Renal pelvis (tissue), 12 donors: ENCODE data around the gene HSD17B11. TPM values are rescaled to one million over a fixed set of nuclear protein-coding genes. Genes with fewer than 3 reads are reported as not detected.
"Not testable (repeated sequence)": the region's sequence is repeated elsewhere in the genome, so short reads cannot be mapped to it uniquely, and the experiment has no call there.

Experiments
- DNase-seq: peaks from one replicate; pipeline ENCODE4 v3.0.0-alpha.2; 2013
- long read RNA-seq, 16 experiments: transcript quantifications; one replicate each; lab custom pipeline, GENCODE V29; 2026
- polyA plus RNA-seq, 3 donors: library from polyadenylated mRNA; unstranded; fragments of 120-200 nt; gene quantifications; one replicate each; pipeline ENCODE4 v1.2.1, GENCODE V29; 2013; ENCODE audit not compliant: insufficient read length in 3 of 3

The HSD17B11 gene, protein sequence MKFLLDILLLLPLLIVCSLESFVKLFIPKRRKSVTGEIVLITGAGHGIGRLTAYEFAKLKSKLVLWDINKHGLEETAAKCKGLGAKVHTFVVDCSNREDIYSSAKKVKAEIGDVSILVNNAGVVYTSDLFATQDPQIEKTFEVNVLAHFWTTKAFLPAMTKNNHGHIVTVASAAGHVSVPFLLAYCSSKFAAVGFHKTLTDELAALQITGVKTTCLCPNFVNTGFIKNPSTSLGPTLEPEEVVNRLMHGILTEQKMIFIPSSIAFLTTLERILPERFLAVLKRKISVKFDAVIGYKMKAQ
- polyA plus RNA-seq: 10 to 100 TPM; 51.1 to 64.5 (median 59.0) TPM
- long read RNA-seq, donor 1, transcript HSD17B11-201 (7 exons, 1,885 nt): major isoform, 32 of 33 reads
- long read RNA-seq, donor 1, partial matches to known transcripts: 0 of 33 reads
- long read RNA-seq, donor 1, other reads (novel, unspliced or antisense): 0 of 33 reads
- long read RNA-seq, donor 2, transcript HSD17B11-201 (7 exons, 1,885 nt): major isoform, 50 of 52 reads
- long read RNA-seq, donor 2, partial matches to known transcripts: 0 of 52 reads
- long read RNA-seq, donor 2, other reads (novel, unspliced or antisense): 0 of 52 reads
- long read RNA-seq, donor 3, transcript HSD17B11-201 (7 exons, 1,885 nt): major isoform, 38 of 46 reads
- long read RNA-seq, donor 3, partial matches to known transcripts: 6 of 46 reads
- long read RNA-seq, donor 3, other reads (novel, unspliced or antisense): 0 of 46 reads
- long read RNA-seq, donor 4, transcript HSD17B11-201 (7 exons, 1,885 nt): major isoform, 50 of 56 reads
- long read RNA-seq, donor 4, partial matches to known transcripts: 6 of 56 reads
- long read RNA-seq, donor 4, other reads (novel, unspliced or antisense): 0 of 56 reads
- long read RNA-seq, donor 5, transcript HSD17B11-201 (7 exons, 1,885 nt): major isoform, 23 of 23 reads
- long read RNA-seq, donor 5, partial matches to known transcripts: 0 of 23 reads
- long read RNA-seq, donor 5, other reads (novel, unspliced or antisense): 0 of 23 reads
- long read RNA-seq, donor 6, transcript HSD17B11-201 (7 exons, 1,885 nt): major isoform, 65 of 72 reads
- long read RNA-seq, donor 6, partial matches to known transcripts: 6 of 72 reads
- long read RNA-seq, donor 6, other reads (novel, unspliced or antisense): 0 of 72 reads
- long read RNA-seq, donor 7, transcript HSD17B11-201 (7 exons, 1,885 nt): major isoform, 32 of 37 reads
- long read RNA-seq, donor 7, partial matches to known transcripts: 5 of 37 reads
- long read RNA-seq, donor 7, other reads (novel, unspliced or antisense): 0 of 37 reads
- long read RNA-seq, donor 8, transcript HSD17B11-201 (7 exons, 1,885 nt): major isoform, 37 of 42 reads
- long read RNA-seq, donor 8, partial matches to known transcripts: 5 of 42 reads
- long read RNA-seq, donor 8, other reads (novel, unspliced or antisense): 0 of 42 reads
- long read RNA-seq, donor 9, transcript HSD17B11-201 (7 exons, 1,885 nt): major isoform, 69 of 77 reads
- long read RNA-seq, donor 9, partial matches to known transcripts: 7 of 77 reads
- long read RNA-seq, donor 9, other reads (novel, unspliced or antisense): 0 of 77 reads
- long read RNA-seq, donor 10, transcript HSD17B11-201 (7 exons, 1,885 nt): major isoform, 29 of 29 reads
- long read RNA-seq, donor 10, partial matches to known transcripts: 0 of 29 reads
- long read RNA-seq, donor 10, other reads (novel, unspliced or antisense): 0 of 29 reads
- long read RNA-seq, donor 11, transcript HSD17B11-201 (7 exons, 1,885 nt): major isoform, 20 of 20 reads
- long read RNA-seq, donor 11, partial matches to known transcripts: 0 of 20 reads
- long read RNA-seq, donor 11, other reads (novel, unspliced or antisense): 0 of 20 reads
- long read RNA-seq, donor 12, transcript HSD17B11-201 (7 exons, 1,885 nt): major isoform, 84 of 85 reads
- long read RNA-seq, donor 12, partial matches to known transcripts: 0 of 85 reads
- long read RNA-seq, donor 12, other reads (novel, unspliced or antisense): 0 of 85 reads
- long read RNA-seq, donor 13, transcript HSD17B11-201 (7 exons, 1,885 nt): major isoform, 14 of 14 reads
- long read RNA-seq, donor 13, partial matches to known transcripts: 0 of 14 reads
- long read RNA-seq, donor 13, other reads (novel, unspliced or antisense): 0 of 14 reads
- long read RNA-seq, donor 14, transcript HSD17B11-201 (7 exons, 1,885 nt): major isoform, 47 of 61 reads
- long read RNA-seq, donor 14, partial matches to known transcripts: 14 of 61 reads
- long read RNA-seq, donor 14, other reads (novel, unspliced or antisense): 0 of 61 reads
- long read RNA-seq, donor 15, transcript HSD17B11-201 (7 exons, 1,885 nt): major isoform, 112 of 131 reads
- long read RNA-seq, donor 15, partial matches to known transcripts: 18 of 131 reads
- long read RNA-seq, donor 15, other reads (novel, unspliced or antisense): 0 of 131 reads
- long read RNA-seq, donor 16, transcript HSD17B11-201 (7 exons, 1,885 nt): major isoform, 44 of 214 reads
- long read RNA-seq, donor 16, partial matches to known transcripts: 120 of 214 reads
- long read RNA-seq, donor 16, other reads (novel, unspliced or antisense): 49 of 214 reads

DNA sequence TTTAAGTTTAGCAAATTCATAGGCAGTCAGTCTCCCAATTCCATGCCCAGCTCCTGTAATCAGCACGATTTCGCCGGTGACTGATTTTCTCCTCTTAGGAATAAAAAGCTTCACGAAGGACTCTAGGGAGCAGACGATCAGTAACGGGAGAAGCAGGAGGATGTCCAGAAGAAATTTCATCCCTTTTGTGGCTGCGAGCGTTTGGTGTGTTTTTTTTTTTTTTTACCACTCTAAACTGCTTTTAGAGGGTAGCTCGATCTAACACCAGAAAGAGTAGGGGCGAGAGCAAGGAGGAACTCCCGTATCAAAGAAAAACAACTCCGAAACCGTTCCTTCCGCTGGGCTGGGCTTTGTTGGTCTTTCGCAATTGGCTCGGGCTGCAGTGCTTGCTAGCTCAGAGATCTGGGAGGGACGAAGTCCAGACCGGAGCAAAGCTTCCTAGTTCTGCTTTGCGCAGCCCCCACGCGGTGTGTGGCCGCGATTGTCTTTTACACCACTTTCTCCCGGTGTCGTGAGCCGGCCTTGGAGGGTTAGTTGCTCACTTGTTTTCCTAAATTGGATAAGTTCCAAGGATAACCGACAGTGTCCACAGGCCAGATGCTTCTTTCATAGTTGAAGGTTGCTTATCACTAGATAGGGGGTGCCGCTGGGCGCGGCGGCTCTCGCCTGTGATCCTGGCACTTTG lies at the start of gene HSD17B11:
HSD17B11 (minus strand) TSS at position 298 of the 685 bp plus-strand sequence; CDS start at position 180, 118 bp downstream.
- DNase-seq: peak; percentile 91

DNA sequence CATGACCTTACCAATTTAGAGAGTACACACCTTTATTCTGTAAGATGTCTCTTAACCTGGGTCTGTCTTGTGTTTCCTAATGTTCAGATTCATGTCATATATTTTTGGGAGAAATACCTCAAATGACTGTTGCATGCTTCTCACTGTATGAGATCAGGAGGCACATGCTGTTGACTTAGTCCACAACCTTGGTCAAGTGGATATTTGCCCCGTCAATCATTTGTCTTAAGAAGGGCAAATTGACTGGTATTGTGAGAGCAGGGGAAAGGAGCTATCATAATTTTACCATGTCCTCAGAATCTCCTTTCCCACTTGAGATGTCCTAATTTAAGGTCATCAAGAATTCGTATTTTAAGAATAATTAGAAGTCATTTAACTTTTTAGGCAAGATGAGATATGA lies 42.4 kb upstream of the HSD17B11 start:
- no peak for DNase-seq

DNA sequence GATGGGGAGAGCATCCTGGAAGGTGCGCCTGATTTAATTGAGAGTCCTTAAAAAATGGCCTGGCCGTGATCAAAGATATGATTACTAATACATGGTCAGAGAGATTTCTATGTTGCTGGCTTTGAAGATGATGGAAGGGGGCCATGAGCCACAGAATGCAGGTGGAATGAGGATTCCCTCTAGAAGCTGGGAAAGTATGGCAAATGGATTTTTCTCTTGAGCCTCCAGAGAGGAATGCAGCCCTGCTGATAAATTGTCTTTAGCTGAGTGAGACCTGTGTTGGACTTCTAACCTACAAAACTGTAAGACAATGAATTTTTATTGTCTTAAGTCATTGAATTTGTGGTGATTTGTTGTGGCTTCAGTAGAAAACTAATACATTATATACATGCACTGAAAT lies 39.0 kb upstream of the HSD17B11 start:
- DNase-seq: no peak

DNA sequence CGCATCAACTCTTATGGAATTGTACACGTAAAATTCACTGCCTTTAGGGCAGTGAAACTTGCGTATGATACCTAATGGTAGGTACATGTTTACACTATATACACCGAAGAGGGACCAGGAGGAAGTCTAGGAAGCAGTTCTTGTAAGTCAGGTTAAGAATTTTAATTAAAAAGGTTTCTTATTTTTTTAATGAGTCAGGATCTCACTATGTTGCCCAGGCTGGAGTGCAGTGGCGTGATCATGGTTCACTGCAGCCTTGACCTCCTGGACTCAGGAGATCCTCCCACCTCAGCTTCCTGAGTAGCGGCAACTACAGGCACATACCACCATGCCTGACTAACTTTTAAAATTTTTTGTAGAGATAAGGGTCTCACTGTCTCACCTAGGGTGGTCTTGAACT lies 38.0 kb upstream of the HSD17B11 start:
- DNase-seq: no peak

DNA sequence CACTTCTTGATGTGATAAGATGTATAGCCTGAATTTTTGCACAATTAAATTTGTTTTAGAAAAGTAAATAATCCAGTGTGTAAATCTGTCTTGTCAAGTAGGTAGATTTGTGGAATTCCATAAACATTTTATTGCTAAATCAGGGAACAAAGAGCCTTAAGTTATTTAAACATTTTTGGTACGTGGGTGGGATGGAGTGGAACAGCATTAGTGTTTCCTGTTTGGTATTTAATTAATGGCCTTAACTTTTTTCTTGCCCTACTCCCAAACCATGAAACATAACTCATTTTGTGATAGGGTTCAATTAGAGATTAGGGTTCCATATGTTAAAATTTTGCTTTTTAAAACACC lies 36.5 kb upstream of the HSD17B11 start:
- no peak for DNase-seq

DNA sequence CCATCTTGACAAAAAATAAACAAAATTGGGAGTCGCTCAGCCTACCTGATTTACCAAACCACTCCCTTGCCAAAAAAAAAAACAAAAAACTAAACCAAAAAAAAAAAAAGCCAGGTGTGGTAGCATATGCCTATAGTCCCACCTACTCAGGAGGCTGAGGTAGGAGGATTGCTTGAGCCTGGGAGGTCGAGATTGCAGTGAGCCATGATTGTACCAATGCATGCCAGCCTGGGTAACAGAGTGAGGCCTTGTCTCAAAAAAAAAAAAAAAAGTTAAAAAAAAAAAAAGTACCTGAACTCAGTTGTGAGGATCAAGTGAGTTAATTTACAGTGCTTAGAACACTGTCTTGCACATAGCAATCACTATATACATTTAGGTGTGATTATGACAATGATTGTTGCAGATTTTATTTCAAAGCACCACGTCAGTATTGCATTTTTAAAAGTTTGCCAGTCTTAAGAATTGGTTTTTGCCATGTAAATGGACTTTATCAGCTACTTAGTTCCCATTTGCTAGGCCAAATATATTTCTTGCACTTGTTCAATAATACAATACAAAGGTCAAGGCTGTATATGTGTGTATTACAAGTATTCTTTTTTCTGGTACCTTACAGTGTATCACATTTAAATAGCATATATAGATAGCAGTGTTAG lies 36.0 kb upstream of the HSD17B11 start:
- no peak for DNase-seq

DNA sequence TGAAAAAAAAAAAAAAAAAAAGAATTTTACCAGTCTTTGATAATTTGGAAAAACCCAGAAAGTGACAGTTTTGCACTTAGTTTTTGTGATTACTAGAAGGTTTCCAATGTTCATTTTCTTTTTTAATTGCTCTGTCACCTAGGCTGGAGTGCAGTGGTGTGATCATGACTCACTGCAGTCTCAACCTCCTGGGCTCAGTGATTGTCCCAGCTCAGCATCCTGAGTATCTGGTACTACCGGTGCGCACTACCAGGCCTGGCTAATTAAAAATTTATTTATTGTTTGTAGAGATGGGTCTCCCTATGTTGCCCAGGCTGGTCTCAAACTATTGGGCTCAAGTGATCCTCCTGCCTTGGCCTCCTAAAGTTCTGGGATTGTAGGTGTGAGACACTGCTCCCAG lies 34.7 kb upstream of the HSD17B11 start:
- DNase-seq: no peak

DNA sequence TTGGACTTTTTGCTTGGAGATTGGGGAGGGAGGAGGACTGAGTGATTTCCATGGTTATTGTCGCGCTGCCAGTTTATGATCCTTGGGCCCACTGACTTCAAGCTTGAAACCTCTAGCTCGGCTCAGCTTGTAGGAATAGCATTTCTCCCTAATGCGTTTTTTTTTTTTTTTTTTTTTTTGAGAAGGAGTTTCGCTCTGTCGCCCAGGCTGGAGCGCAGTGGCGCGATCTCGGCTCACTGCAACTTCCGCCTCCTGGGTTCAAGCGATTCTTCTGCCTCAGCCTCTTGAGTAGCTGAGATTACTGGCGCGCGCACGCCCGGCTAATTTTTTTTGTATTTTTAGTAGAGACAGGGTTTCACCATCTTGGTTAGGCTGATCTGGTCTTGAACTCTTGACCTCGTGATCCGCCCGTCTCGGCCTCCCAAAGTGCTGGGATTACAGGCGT lies 33.1 kb upstream of the HSD17B11 start:
- not testable (repeated sequence) for DNase-seq

DNA sequence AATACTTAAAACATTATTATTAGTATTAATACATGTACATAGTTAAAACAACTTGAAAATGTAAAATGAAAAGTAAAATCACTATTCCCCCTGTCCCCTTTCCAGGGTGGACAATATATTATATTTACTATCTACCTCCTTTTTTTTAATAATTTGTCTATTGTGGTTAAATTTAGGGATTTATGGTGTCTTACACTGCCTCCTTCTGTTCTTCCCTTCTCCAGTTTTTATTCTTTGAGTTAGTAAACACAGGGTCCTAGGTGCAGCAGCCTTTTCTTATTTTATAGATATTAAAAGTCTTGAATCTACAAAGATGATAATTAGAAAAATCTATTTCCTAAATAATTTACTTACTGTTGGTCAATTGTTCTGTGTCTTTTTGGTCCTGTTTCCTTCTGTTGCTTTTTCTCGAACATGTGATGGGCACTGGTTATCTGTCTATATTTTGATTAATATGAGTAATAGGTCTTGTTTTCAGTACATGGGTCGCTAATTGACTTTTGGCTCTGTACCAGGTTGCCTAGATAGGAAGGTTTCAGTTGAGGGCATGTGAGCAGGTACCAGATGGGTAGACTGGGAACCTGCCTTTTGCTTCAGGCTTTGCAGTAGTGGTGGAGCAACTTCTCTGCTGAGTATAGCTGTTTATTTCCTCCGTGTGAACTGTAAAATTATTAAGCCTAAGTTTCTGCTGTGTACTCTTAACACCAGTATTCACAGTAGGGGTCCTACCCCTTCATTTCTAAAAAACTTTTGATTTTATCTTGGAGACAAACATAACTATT lies 32.5 kb upstream of the HSD17B11 start:
- DNase-seq: no peak

DNA sequence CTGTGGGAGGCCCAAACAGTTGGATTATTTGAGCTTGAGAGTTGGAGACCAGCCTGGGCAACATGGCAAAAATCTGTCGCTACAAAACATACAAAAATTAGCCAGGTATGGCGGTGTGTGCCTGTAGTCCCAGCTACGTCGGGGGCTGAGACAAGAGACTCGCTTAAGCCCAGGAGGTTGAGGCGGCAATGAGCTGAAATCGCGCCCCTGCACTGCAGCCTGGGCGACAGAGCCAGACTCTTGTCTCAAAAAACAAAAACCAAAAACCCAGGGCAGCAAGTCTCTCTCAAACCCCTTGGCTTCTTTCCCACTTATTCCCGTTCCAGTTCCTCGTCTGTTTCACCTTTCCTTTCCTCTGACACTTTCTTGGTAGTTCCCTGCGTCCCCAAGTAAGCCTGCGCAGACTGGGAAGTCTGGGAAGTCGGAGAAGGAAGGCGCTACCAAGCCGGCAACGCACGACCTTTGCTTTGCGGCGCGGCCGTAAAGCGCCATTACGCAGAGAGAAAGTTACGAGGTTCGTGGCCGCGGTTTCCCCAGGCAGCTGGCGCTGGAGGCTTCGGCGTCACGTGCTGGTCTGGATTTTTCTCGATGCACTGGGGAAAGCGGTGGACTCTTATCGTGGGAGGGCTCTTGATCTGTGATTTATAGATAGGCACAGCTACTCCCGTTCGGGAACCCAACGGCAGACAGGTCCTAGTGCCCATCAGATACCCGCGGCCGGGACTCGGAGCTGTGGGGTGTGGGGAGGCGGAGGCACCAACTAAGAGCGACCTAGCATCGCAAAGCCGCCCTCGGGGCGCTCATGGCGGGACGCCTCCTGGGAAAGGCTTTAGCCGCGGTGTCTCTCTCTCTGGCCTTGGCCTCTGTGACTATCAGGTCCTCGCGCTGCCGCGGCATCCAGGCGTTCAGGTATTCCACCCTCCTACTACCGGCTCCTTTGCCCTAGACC lies 31.4 kb upstream of the HSD17B11 start, which contains the start of gene NUDT9:
NUDT9 (plus strand) TSS at position 470 of the 949 bp plus-strand sequence; CDS start at position 803, 333 bp downstream.
- peak; percentile 97 for DNase-seq

DNA sequence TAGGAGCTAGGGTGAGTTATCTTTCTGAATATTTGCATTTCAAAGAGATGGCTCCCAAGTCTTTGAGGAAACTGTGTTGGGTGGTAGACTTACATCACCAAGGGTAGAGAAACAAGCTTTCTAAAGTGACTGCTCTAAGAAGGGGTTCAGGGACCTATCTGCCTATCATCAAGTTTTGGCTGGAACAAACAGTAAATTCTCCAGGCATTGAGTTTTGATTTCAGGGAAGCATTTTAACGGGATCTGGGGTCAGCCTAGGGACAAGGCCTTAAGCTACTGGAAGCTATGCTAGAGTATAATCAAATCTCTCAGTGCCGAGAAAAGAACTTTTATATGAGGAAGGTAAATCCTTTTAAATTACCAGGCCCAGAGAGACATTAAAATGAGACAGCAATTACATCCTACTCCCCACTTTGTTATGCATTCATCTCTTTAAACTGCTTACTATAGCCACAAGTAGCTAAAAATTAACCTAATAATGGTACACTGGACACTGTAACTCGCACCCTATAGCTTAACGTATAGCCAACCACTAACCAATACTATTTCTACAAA lies 29.4 kb upstream of the HSD17B11 start:
- DNase-seq: no peak

DNA sequence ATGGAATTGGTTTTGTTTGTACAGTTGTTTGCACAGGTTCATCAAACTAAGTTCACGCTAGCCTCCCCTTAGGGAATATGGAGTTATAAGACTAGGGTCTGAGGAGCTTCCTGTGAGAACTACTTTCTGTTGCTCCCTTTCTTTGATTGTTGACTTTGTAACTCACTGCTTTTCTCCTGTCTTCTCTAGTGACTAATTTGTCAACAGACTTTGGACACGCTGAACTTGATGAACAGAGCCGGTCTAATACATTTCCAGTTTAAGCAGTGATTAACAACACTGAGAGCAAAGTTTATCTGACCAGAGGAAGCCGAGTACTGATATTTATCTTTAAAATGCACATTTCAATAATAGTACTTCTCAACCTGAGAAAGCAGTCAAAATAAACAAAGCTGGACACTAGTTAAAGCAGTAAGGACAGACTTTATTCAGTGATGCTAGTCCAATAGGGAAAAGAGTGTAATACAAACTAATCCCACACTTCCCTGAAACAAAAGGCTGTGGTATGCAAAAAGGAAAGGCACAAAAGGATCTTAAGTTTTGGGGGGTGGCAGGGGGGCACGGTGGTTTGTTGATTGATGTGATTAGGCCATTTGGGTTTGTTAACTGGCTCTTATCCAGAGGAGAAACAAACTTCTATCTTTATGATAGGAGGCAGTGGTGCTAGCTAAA lies 28.7 kb upstream of the HSD17B11 start:
- DNase-seq: no peak

DNA sequence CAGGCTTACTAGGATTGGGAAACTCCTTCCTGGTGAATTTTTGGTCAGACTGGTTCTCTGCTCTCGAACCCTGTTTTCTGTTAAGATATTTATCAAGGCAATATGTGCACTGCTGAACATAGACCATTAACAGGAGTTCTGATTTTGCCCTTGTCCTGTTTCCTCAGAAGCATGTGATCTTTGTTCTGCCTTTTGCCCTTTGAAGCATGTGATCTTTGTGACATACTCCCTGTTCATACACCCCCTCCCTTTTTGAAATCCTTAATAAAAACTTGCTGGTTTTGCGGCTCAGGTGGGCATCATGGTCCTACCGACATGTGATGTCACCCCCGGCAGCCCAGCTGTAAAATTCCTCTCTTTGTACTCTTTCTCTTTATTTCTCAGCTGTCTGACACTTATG lies 27.4 kb upstream of the HSD17B11 start:
- not testable (repeated sequence) for DNase-seq

DNA sequence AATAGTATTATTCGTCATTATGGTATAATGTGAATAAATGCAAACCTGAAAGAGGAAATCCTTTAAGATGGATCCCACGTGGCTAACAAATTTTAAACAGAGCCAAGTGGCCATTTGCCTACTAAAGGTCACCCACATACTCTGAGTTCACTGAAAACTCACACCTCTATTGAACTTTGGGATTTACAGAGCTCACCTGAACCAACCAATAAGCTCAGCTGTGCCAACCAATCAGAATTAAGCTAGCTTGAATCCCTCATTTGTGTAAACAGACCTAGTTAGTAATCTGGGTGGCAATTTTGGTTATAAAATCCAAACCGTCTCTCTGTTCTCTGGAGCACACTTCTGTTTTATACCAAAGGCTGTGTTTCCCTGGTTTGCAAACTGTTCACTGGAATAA lies 26.0 kb upstream of the HSD17B11 start:
- DNase-seq: no peak

DNA sequence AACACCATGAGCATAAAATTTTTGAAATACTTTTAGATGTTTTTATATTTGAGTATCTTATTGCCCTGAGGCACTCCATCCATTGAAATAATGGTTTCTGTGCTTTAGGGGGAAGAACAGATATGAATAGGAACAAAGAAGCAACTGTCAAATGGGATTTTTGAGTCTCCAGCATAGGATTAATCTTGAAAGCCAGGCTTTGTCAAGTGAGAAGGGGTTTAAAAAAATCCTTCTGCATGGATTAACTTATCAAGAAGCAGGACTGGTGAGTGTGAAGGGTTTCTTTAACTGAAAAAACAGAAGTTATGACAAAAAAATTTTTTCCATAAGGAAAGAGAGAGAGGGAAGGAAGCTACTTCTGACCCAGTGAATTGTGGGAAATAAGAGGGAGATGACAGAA lies 23.8 kb upstream of the HSD17B11 start:
- no peak for DNase-seq
